Activated naive CD4-positive, alpha-beta T cell treated with anti-CD3 and anti-CD28 coated beads, Interleukin-2, amount 50 U/mL, for 16 hours (primary cell): Measurements from ENCODE around the gene ZSWIM8.
"Not testable (repeated sequence)": the region's sequence is repeated elsewhere in the genome, so short reads cannot be mapped to it uniquely, and the experiment has no call there.

Source experiments
- DNase-seq: peaks from one replicate; pipeline ENCODE4 v3.0.0-alpha.2; 2020

The ZSWIM8 gene, protein sequence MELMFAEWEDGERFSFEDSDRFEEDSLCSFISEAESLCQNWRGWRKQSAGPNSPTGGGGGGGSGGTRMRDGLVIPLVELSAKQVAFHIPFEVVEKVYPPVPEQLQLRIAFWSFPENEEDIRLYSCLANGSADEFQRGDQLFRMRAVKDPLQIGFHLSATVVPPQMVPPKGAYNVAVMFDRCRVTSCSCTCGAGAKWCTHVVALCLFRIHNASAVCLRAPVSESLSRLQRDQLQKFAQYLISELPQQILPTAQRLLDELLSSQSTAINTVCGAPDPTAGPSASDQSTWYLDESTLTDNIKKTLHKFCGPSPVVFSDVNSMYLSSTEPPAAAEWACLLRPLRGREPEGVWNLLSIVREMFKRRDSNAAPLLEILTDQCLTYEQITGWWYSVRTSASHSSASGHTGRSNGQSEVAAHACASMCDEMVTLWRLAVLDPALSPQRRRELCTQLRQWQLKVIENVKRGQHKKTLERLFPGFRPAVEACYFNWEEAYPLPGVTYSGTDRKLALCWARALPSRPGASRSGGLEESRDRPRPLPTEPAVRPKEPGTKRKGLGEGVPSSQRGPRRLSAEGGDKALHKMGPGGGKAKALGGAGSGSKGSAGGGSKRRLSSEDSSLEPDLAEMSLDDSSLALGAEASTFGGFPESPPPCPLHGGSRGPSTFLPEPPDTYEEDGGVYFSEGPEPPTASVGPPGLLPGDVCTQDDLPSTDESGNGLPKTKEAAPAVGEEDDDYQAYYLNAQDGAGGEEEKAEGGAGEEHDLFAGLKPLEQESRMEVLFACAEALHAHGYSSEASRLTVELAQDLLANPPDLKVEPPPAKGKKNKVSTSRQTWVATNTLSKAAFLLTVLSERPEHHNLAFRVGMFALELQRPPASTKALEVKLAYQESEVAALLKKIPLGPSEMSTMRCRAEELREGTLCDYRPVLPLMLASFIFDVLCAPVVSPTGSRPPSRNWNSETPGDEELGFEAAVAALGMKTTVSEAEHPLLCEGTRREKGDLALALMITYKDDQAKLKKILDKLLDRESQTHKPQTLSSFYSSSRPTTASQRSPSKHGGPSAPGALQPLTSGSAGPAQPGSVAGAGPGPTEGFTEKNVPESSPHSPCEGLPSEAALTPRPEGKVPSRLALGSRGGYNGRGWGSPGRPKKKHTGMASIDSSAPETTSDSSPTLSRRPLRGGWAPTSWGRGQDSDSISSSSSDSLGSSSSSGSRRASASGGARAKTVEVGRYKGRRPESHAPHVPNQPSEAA (N-terminal part only)

DNA sequence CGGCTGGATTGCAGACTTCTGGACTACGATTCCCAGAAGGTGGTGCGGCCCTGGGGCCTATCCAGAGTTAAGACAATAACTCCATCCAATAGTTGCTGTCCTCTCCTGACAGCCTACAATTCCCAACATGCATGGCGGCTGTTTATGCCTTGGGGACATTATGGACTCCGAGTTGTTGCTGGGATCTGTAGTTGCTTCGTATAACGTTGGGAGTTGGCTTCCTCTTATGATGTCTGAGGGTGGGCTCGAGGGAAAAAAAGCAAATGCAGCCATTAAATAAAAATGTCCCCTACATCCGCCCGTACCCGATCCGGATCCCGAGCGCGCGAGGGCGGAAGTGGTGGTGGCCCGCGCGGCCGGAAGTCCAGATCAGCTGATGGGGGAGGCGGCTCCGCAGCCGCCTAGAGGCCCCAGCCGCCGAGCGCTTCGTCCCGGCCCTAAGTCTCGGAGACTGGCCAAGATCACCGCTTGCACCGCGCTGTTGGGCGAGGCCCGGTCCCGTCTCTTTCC, at the start of gene ZSWIM8:
ZSWIM8 (plus strand) TSS at position 396 of the 510 bp plus-strand sequence. CDS start 273 bp downstream, outside the sequence.
- peak; percentile 83 for DNase-seq

DNA sequence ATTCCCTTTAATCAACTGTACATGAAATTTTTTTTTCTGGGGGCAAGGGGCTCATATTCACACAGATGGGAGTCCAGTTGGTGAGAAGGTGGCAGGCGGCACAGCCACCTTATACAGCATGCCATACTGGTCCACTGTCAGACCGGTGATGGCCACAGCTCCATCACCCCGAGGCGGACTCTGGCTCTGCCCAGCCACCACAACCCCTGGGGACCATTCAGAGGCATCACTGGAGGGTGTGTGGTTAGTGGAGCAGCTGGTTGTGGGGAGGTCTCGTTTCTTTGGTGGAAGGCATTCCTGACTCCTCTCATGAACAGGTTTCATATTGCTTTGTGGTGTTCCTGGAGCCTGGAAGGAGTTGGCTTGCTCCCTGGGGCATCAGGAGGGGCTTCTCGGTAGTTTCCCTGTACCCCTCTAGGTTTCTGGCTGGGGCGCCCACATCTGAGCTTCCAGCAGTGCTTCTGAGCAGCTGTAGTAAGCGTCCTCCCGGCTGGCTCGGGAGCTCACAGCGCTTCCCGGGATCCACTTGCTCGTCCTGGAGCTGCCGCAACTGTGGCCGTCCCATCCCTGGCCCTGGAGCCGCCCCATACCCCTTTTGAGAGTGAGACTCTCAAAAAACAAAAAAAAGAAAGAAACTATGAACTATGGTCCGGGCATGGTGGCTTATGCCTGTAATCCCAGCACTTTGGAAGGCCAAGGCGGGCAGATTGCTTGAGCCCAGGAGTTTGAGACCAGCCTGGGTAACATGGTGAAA, 44.7 kb upstream of the ZSWIM8 start:
- not testable (repeated sequence) for DNase-seq

DNA sequence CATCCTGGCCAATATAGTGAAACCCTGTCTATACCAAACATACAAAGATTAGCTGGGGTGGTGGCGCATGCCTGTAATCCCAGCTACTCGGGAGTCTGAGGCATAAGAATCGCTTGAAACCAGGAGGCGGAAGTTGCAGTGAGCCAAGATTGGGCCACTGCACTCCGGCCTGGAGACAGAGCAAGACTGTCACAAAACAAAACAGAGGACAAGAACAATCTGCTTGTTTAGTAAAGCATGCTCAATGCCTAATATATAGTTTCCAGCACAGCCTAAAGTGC, 43.0 kb upstream of the ZSWIM8 start:
- DNase-seq, result no peak

DNA sequence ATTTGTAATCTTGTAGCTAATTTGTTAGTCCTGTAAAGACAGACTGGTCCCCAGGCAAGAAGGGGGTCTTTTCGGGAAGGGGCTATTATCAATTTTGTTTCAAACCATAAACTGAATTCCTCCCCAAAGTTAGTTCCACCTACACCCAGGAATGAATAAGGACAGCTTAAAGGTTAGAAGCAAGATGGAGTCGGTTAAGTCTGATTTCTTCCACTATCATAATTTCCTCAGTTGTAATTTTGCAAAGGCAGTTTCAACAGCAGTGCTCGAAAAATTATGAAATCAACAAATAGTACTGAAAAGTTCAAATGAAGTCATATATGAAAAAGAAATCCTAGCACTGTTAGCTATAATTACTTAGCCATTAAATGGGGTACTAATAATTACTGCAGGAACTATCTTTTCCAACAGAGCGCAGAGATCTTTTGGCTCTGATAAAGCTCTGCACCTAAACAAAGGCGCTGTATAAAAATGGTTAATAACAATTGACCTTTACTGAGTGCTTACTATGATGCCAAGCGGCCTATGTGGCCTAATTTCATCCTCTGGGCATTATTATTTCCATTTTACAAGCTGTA, 42.0 kb upstream of the ZSWIM8 start:
- DNase-seq, result no peak

DNA sequence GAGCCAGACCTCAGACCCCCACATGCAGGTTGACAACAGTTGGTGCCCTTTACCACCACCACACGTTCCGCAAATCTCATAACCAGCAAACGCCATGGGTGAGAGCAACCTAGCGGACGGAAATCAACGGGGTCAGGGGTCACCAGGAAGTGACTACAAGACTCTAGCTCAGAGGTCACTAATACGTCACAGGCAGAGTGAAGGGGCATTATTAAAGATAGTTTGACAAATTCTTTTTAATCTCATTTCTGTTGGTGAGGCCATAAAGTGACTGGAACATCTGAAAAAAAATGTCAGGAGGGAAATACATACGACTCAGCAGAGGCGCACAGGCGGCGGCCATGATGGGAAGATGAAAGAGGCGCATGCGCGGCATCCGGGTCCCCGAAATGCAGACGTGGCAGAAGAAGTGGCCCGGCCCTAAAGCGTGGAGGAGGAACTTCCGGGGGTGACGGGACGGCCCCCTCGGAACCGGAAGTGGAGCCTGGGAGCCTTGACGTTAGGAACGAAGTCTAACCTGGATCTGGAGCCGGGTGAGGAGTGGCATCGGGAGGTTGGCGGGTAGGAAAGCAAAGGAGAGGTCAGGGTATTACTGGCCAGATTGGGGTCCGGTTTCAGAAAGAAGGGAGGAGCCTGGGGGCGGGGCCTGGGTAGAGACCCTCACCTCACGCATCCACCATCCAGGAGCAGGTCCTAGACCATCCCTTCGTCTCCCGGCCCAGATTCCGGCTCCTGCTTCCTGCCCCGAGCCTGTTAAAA, 41.3 kb upstream of the ZSWIM8 start, which contains the start of gene SEC24C:
SEC24C (plus strand) TSS at position 468 of the 759 bp plus-strand sequence. CDS start 2,461 bp downstream, outside the sequence.
- DNase-seq, result peak; percentile 94

DNA sequence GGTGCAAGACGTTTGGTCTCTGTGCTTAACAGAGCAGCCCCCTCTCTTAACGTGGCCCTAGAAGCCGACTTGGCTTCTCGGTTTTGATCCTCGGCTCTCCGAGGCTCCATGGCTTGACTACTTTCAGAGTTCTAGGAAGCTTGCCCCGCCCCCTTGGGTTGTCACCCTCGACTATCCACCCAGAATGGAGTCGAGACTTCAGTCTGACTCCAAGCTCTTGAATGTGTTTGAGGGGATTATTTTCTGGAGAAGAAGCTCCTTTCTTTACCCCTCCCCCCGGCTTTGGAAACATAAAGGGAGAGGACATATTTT, 40.8 kb upstream of the ZSWIM8 start:
- DNase-seq, result peak; percentile 71

DNA sequence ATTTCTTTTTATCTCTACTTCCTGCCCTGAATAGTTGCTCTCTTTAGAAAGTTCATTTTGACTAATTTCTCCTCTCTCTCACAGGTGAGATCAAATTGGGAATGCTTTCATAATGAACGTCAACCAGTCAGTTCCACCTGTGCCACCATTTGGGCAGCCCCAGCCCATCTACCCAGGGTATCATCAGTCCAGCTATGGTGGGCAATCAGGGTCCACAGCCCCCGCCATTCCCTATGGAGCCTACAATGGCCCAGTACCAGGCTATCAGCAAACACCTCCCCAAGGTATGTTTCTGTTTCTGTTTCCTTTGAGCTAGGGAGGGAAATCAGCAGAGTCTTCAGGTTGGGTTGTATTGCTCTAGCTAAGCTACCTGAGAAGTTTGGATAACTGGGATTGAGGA, 38.7 kb upstream of the ZSWIM8 start:
- DNase-seq, result no peak

DNA sequence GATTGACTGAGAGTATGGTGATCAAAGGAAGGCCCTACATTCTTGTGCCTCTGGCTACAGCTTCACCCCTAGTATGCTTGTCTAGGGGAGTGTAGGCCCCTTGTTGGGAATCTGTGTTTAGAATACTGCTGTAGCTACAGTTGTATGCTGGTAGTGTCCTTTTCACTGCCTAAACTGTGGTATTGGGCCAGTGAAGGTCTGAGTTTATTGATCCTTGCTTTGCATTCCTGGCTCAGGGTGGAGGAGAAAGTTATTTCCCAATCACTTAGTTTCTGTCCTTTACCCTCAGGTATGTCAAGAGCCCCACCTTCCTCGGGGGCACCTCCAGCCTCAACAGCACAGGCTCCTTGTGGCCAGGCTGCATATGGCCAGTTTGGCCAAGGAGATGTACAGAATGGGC, 34.6 kb upstream of the ZSWIM8 start:
- no peak for DNase-seq

DNA sequence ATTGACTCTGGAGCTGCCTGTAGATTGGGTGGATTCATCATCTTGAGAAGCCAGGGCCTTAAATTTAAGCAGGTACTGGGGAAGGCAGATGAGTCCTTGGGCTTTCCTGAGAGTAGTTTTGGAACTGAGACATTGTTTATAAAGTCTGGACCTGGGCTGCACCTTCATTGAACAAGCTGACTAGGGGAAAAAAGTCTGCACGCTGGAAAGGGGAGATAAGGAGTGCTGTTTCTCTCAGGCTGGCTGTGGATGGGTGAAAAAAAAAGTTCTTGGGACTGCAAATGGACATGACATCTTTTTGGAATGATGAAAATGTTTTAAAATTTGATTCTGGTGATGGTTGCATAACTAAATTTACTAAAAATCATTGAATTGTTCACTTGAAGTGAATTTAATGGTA, 29.2 kb upstream of the ZSWIM8 start:
- no peak for DNase-seq

DNA sequence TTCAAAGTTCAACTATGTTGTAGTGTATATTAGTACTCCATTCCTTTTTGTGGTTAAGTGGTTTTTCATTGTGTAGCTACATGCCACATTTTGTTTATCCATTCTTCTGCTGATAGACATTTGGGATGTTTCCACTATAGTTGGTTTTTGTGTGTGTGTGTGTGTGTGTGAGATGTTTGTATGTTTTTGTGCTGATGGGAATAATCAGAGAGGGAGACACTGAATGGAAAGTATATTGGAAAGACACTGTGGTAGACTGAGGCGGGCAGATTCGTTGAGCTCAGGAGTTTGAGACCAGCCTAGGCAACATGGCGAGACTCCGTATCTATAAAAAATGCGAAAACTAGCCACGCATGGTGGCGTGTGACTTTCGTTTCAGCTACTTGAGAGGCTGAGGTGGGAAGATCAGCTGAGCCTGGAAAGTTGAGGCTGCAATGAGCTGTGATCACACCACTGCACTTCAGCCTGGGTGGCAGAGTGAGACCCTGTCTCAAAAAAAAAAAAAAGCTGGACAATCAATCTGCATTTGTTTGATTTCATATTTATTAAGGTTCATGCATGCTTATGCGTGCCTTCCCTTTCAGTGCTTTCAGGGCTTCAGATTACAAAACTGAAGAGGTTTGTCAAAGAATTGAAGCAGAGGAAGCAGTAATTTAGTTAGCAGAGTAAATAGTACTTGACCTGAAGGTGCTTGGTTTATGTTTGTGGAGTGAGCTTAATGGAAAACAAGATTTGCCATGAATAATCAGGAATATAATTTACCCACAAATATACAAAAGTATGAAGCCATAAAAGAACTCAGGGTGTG, 26.5 kb upstream of the ZSWIM8 start:
- DNase-seq, result no peak

DNA sequence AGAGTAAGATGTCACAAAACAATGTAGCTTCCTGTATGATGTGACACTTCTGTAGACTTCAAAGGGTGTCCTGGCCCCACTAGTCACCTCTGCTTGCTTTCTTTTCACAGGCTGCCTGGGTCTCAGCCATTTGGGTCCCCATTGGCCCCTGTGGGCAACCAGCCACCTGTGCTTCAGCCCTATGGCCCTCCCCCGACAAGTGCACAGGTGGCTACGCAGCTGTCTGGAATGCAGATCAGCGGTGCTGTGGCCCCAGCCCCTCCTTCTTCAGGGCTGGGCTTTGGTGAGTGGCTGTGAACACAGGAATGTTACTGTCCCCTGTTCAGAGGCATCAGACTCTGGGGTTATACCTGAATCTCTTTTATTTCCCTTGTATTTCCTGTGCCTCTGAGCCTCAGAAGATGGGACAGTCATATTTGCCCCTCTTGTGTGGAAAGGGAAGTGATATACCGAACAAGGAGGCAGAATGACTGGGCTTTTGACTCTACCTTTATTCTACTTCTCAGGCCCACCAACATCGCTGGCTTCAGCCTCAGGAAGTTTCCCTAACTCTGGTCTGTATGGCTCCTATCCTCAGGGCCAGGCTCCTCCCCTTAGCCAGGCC, 25.8 kb upstream of the ZSWIM8 start:
- no peak for DNase-seq

DNA sequence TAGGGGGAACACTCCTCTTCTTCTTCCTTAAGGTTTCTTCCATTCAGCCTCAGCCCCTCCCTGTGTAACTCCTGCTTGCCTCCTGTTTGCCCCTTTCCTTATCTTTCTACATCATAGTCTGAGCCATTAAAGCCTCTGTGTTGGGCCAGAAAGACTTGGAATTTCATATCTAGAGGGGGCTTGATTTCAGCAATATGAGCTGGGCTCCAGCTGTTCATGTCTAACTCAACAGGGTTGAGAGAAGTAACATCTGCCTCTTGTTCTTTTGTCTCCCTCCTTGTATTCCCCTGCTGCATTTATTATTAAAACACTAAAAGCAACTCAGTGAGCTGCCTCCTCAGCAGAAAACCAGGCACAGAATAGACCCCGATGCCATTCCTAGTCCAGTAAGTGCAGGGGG, 23.6 kb upstream of the ZSWIM8 start:
- no peak for DNase-seq

DNA sequence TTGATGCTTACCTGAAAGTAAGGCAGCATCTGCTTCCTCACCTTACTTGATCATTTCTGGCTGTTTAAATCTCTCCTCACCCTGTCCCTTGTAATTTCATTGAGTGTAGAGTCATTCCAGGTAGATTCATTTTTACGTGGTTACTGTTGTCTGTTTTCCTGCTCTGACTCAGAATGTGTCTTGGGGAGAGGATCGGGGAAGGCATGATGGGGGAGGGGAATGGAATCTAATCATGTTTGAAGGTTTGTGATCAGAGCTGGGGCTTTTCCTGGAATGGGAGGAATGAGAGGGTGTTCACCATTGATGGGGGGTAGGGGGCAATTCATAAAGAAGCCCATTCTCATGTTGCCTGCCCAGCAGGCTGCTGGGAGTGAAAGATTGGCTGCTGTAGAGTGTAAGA, 22.5 kb upstream of the ZSWIM8 start:
- DNase-seq, result no peak

DNA sequence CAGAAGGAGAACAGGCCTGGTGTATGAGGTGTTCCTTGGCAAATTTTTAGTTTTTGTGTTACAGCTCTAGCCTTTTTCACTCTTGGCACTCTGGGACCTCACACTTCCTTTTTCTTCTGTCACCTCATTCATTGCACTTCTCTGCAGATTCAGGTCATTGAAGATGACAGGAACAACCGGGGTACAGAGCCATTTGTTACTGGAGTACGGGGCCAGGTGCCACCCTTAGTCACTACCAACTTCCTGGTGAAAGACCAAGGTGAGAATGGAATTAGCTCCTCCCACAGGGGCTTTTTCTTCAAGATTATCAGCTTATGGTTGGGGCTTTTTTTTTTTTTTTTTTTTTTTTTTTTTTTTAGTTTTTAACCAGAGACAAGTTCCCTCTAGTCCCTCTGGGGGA, 22.1 kb upstream of the ZSWIM8 start:
- no peak for DNase-seq

DNA sequence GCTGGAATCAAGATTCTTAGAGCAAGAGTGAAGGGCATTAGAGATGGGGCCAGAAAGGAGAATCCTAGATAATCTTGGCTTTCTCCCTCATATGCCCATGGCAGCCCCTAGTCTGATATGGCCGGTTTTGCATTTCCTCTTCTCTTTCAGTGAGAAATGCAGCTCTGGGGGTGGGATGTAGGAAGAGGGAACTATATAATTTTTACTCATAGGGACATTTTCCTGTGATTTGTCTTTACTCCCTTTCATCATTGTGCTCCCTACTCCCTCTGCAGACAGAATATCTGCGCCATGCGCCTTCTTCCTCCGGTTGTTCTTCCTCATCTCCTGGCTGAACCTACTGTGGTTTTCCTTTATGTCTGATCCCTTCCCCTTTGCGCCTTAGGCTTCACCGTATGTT, 20.3 kb upstream of the ZSWIM8 start:
- DNase-seq, result no peak

DNA sequence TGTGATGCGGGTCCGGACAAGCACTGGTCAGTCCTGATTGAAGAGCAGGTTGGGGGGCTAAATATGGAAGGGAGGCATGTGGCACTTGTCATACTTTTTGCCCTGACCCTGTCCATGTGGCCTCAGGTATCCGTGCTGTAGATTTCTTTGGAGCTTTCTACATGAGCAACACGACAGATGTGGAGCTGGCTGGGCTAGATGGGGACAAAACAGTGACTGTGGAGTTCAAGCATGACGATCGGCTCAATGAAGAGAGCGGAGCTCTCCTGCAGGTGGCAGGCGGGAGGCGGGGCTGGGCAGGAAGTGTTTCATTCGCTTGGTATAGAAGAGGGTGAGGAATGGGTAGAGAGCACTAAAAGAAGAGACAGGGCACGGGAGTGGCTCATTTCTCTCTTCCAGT, 16.5 kb upstream of the ZSWIM8 start:
- peak; percentile 74 for DNase-seq

DNA sequence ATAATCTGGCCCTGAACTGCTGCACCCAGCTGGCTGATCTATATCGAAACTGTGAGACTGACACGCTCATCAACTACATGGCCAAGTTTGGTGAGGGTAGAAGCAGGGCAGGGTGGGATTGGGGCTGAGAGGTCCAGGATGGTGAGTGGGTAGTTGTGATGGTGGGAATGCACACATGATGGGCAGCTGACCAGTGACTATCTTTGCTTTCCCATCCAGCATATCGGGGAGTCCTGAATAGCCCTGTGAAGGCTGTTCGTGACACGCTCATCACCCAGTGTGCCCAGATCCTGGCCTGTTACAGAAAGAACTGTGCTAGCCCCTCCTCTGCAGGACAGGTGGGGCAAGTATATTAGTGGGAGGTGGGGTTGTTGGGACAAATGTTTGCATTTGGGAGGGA, 16.0 kb upstream of the ZSWIM8 start:
- no peak for DNase-seq

DNA sequence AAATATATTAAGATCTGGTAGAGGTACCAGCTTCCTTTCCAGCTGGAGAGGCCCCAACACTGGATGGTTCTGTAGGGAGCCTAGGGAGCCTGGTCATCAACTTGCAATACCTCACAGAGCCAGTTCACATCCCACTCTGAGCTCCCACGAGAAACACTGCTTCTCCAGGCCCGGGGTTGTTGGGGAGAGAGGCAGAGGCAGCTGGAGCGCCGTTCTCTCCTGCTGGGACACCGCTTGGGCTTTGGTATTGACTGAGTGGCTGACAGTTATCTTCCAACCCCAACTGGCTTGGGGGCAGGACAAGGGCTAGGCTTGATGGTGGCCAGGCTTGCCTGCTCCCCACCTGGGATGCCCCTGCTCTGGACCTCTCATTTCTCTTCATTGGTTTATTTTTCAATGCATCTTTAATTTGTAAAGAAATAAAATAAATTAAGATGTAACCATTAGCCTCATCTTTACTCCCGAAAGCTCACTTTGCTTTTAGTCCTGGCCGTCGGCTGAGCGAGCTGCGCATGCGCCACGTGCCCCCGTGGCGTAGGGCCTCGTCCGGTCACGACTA, 13.6 kb upstream of the ZSWIM8 start:
- DNase-seq, result peak; percentile 70

DNA sequence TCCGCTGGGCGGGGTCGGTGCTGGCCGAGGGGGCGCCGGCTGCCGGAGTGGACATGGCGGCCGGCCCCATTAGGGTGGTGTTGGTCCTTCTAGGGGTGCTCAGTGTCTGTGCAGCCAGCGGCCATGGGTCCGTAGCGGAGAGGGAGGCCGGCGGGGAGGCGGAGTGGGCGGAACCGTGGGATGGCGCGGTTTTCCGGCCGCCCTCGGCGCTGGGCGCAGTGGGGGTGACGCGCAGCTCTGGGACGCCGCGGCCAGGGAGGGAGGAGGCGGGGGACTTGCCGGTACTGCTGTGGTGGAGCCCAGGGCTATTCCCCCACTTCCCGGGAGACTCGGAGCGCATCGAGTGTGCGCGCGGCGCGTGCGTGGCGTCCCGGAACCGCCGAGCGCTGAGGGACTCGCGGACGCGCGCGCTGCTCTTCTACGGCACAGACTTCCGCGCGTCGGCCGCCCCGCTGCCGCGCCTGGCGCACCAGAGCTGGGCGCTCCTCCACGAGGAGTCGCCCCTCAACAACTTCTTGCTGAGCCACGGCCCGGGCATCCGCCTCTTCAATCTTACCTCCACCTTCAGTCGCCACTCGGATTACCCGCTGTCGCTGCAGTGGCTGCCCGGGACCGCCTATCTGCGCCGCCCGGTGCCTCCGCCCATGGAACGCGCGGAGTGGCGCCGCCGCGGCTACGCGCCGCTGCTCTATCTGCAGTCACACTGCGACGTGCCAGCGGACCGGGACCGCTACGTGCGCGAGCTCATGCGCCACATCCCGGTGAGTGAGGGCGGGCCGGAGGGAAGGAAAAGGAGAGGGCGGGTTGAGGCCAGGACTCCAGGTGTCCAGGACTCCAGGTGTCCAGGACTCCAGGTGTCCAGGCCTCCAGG, 12.9 kb upstream of the ZSWIM8 start:
- peak; percentile 74 for DNase-seq
